ENCODE measurements around the gene CHST12.
"Not testable (repeated sequence)": the region's sequence is repeated elsewhere in the genome, so short reads cannot be mapped to it uniquely, and the experiment has no call there.

CHST12 gene

DNA sequence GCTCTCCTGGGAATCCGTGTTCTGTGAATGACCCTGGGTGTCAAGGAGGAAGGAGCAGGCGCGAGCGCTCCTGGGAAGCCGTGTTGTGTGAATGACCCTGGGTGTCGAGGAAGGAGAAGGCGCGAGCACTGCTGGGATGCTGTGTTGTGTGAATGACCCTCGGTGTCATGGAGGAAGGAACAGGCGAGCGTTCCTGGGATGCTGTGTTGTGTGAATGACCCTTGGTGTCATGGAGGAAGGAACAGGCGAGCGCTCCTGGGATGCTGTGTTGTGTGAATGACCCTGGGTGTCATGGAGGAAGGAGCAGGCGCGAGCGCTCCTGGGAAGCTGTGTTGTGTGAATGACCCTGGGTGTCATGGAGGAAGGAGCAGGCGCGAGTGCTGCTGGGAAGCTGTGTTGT lies 25.3 kb upstream of the CHST12 start:
- DNase-seq (ENCODE audit: low read depth) = not testable (repeated sequence)

- DNase-seq (ENCODE audit: low read depth) = no peak
Observed at GRCh38 chr7:2379161-2379560, 24.2 kb upstream of the CHST12 start.

DNA sequence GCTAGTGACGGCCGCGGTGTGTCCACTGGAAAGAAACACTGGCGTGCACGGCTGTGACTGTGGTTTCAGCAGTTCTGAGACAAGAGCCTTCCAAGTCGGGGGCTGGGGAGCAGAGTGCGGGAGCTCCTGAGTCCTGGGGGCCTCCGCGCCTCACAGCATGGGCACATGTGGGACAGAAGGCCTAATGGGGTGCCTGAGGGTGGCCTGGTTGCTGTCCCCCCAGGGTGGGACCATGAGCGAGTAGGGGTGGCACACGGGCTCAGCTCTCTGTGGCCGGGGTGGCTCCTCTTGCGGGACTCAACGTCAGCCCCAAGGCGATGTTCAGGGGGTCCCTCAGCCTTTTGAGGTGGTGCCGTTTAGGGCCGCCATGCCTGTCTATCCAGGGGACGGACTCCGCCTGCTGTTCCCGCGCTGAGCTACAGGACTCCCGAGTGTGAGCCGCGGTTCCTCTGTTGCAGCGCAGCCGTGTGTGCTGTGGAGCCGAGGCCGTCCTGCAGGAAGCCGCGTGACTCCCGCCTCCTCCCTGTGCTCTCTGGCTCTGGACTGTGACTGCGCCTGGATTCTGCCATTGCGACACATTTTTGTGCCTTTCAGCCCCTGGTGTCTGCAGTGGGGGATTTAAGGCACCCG lies 23.5 kb upstream of the CHST12 start:
- DNase-seq (ENCODE audit: low read depth) = no peak

GRCh38 chr7:2380461-2380860 lies 22.9 kb upstream of the CHST12 start:
- no peak for DNase-seq (ENCODE audit: low read depth)

- DNase-seq (ENCODE audit: low read depth) = no peak
Observed at GRCh38 chr7:2381227-2381626, 22.2 kb upstream of the CHST12 start.

DNA sequence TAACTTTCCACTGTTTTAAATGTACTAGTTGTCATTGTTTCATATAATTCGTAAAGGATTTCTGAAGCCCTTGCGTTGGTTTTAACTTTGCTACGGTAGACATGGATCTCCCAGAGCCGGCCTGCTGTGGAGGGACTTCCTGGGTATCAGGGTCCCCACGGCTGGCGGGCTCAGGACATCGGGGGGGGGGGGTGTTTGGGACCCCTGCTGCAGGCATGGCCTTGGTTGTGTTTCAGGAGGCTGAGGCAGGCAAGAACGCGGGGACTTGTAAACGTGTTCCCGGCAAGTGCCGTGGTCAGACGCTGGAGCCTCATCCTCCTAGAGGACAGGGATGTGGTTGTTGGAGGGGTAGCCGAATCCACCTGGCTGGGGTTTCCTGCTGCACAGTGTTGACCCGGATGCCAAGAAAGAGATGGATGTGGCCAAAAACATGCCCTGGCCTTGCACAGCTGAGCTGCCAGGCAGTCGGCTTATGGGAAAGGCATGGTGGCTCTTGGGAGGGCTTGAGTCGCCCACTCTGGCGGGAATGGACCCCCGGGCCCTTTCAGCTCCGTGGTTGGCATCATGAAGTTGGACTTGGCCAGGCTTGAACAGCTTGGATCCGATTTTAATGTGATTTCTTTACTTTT lies 21.4 kb upstream of the CHST12 start:
- no peak for DNase-seq (ENCODE audit: low read depth)

- no peak for DNase-seq (ENCODE audit: low read depth)
Observed at GRCh38 chr7:2383543-2384274, 19.7 kb upstream of the CHST12 start.

DNA sequence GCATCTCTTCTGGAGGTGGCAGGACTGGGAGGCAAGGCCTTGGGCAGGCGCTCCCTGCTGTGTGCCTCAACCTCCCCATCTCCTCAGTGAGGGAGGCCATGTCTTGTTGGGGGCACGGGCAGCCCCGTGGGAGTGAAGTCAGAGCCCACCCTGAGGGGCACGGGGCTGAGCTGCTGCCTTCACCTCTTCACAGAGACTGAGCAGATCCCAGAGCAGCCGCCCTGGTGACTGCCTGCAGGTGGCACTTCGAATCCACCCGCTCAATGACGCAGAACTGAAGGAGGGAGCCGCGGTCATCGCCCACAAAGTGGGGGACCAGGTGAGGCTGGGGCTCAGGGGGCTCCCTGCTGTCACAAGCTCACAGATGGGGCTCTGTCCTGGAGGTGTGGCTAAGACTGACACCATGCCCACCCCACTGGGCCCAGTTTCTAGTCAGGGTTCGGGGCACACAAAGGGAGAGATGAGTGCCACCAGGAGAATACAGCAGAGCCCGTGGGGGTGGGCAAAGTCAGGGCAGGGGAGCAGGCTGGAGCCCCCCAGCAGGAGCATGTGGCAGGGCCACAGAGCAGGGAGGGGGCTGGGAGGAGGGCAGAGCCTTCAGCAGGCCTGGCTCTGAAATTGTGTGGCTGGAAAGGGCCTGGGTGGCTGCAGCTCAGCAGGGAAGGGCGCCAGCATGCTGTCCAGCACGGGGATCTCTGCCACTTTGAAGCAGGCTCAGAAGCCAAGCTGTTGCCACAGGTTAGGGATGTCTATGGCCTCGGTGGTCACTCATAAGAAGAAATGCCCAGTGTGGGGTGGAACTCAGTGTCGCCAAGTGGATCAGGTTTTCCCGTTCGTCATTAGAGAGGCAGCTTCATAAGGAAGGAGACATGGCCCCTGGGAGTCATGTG lies 18.8 kb upstream of the CHST12 start:
- no peak for DNase-seq (ENCODE audit: low read depth)

- not testable (repeated sequence) for DNase-seq (ENCODE audit: low read depth)
Observed at GRCh38 chr7:2386122-2386521, 17.3 kb upstream of the CHST12 start.

- DNase-seq (ENCODE audit: low read depth) = no peak
Observed at GRCh38 chr7:2386964-2387669, 16.3 kb upstream of the CHST12 start.

GRCh38 chr7:2387897-2388636 lies 15.3 kb upstream of the CHST12 start:
- no peak for DNase-seq (ENCODE audit: low read depth)

DNA sequence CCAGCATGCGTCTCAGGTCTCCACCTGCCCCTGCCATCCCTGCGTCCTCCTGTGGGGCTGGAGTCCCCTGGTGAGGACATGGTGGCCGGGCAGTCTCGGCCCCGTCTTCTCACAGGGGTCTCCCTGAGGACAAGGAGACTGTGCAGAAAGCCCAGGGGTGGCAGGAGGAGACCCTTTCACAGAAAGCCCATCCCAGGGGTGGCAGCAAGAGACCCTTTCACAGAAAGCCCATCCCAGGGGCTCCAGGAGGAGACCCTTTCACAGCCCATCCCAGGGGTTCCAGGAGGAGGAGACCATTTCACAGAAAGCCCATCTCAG lies 14.8 kb upstream of the CHST12 start:
- no peak for DNase-seq (ENCODE audit: low read depth)

DNA sequence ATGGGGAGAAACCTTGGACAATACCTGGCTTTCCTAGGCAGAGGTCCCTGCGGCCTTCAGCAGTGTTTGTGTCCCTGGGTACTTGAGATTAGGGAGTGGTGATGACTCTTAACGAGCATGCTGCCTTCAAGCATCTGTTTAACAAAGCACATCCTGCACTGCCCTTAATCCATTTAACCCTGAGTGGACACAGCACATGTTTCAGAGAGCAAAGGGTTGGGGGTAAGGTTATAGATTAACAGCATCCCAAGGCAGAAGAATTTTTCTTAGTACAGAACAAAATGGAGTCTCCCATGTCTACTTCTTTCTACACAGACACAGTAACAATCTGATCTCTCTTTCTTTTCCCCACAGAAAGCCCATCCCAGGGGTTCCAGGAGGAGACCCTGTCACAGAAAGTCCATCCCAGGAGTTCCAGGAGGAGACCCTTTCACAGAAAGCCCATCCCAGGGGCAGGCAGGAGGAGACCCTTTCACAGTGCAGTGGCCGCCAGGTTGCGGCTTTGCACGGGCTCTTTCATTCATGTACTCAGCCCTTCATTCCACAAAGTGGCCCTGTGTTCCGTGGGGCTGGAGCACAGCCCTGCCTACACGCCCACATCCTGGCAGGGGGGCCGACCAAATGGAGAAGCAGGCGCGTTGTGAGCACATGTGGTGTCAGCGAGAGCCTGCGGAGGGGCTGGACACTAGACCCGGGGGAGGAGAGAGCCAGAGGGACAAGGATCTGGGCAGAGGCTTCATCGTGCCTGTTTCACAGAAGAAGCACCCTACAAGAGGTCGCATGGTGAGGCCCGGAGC lies 13.2 kb upstream of the CHST12 start:
- not testable (repeated sequence) for DNase-seq (ENCODE audit: low read depth)

- DNase-seq (ENCODE audit: low read depth) = no peak
Observed at GRCh38 chr7:2393706-2394105, 9.7 kb upstream of the CHST12 start.

- DNase-seq (ENCODE audit: low read depth) = no peak
Observed at GRCh38 chr7:2394566-2395082, 8.8 kb upstream of the CHST12 start.

DNA sequence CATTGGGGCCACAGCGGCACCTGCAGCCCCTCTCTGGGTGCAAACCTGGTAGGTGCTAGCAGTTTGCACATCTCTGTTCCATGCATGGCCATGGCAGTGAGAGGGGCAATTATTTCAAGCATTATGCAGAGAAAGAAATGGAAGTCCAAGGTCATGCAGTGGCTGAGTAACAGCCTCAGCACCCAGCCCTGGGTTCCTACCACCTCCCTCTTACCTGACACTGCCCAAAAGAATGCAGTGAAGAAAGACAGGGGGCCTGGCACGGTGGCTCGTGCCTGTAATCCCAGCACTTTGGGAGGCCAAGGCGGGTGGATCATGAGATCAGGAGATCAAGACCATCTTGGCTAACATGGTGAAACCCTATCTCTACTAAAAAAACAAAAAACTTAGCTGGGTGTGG lies 4.9 kb upstream of the CHST12 start:
- no peak for DNase-seq (ENCODE audit: low read depth)

DNA sequence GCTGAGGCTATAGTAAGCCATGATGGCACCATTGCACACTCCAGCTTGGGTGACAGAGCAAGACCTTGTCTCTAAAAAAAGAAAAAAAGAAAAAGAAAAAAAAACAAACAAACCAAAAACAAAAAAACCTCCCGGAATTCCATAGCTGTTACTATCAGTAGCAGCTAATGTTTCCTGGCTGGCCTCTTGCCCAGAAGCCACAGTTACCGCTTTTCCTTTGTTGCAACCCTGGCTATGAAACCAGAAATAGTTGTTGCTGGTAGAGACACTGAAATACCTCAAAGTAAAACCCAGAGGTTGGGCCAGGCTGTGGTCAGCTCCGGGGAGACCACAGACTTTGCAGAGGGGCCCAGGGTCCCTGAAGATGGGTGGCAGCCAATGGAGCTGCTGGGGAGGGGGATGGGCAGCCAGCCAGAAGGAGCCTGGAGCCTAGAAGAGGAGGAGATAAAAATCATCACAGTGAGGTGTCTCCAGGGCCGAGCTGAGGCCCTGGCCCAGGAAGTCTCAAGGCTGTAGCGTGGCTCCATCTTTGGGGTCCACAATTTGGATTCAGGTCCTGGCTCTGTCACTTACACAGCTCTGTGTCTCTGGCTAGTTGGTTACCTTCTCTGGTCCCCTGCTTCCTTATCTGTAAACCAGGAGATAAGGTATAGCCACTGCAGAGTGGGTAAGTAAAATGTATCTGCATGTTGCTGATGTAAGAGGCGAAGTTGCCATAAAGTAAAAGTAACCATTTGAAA lies 3.4 kb upstream of the CHST12 start:
- peak; percentile 71 for DNase-seq (ENCODE audit: low read depth)

DNA sequence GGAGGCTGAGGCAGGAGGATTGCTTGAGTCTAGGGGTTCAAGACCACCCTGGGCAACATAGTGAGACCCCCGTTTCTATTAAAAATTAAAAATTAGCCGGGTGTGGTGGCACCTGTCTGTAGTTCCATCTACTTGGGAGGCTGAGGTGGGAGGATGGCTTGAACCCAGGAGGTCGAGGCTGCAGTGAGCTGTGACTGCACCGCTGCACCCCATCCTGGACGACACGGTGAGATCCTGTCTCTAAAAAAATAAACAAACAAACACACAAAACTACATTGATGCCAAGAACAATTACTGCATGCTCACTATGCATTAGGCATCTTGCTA lies 761 bp upstream of the CHST12 start:
- no peak for DNase-seq (ENCODE audit: low read depth)

All from CMK (cell line).